ENCODE measurements around the gene LIN28B.
"Not testable (repeated sequence)": the region's sequence is repeated elsewhere in the genome, so short reads cannot be mapped to it uniquely, and the experiment has no call there.

The LIN28B gene

GRCh38 chr6:104957301-104958177 lies 632 bp downstream of the LIN28B start:
- DNase-seq (ENCODE audit: low read depth), result no peak

- no peak for DNase-seq (ENCODE audit: low read depth)
Observed at GRCh38 chr6:104958178-104959025, 1.5 kb downstream of the LIN28B start.

GRCh38 chr6:104959026-104959858 lies 2.3 kb downstream of the LIN28B start:
- DNase-seq (ENCODE audit: low read depth), result no peak

- no peak for DNase-seq (ENCODE audit: low read depth)
Observed at GRCh38 chr6:104969108-104969507, 12.2 kb downstream of the LIN28B start.

GRCh38 chr6:104969785-104970581 lies 13.1 kb downstream of the LIN28B start:
- no peak for DNase-seq (ENCODE audit: low read depth)

- no peak for DNase-seq (ENCODE audit: low read depth)
Observed at GRCh38 chr6:104973404-104973803, 16.5 kb downstream of the LIN28B start.

GRCh38 chr6:104983296-104983695 lies 26.4 kb downstream of the LIN28B start:
- DNase-seq (ENCODE audit: low read depth), result no peak

GRCh38 chr6:104983776-104984175 lies 26.9 kb downstream of the LIN28B start:
- no peak for DNase-seq (ENCODE audit: low read depth)

GRCh38 chr6:104984831-104985230 lies 27.9 kb downstream of the LIN28B start:
- no peak for DNase-seq (ENCODE audit: low read depth)

GRCh38 chr6:104985875-104986274 lies 29.0 kb downstream of the LIN28B start:
- not testable (repeated sequence) for DNase-seq (ENCODE audit: low read depth)

GRCh38 chr6:104986625-104987024 lies 29.7 kb downstream of the LIN28B start:
- no peak for DNase-seq (ENCODE audit: low read depth)

GRCh38 chr6:104987218-104987617 lies 30.3 kb downstream of the LIN28B start:
- DNase-seq (ENCODE audit: low read depth), result no peak

GRCh38 chr6:104990085-104990484 lies 33.2 kb downstream of the LIN28B start:
- DNase-seq (ENCODE audit: low read depth), result no peak

GRCh38 chr6:104991062-104991461 lies 34.2 kb downstream of the LIN28B start:
- not testable (repeated sequence) for DNase-seq (ENCODE audit: low read depth)

GRCh38 chr6:104993576-104993975 lies 36.7 kb downstream of the LIN28B start:
- DNase-seq (ENCODE audit: low read depth), result not testable (repeated sequence)

- DNase-seq (ENCODE audit: low read depth), result no peak
Observed at GRCh38 chr6:104995989-104996617, 39.2 kb downstream of the LIN28B start.

GRCh38 chr6:105001063-105001462 lies 44.2 kb downstream of the LIN28B start:
- DNase-seq (ENCODE audit: low read depth), result no peak

GRCh38 chr6:105001906-105002305 lies 45.0 kb downstream of the LIN28B start:
- DNase-seq (ENCODE audit: low read depth), result no peak

- no peak for DNase-seq (ENCODE audit: low read depth)
Observed at GRCh38 chr6:105005451-105005850, 48.5 kb downstream of the LIN28B start.

- not testable (repeated sequence) for DNase-seq (ENCODE audit: low read depth)
Observed at GRCh38 chr6:105013459-105013858, 56.6 kb downstream of the LIN28B start.

- DNase-seq (ENCODE audit: low read depth), result no peak
Observed at GRCh38 chr6:105014448-105014847, 57.5 kb downstream of the LIN28B start.
